ENCODE data around the gene RPGRIP1L. TPM values are rescaled to one million over a fixed set of nuclear protein-coding genes. Genes with fewer than 3 reads are reported as not detected.

The RPGRIP1L gene
- total RNA-seq, 1 experiment from 2014 or later, result 9.8 TPM

DNA sequence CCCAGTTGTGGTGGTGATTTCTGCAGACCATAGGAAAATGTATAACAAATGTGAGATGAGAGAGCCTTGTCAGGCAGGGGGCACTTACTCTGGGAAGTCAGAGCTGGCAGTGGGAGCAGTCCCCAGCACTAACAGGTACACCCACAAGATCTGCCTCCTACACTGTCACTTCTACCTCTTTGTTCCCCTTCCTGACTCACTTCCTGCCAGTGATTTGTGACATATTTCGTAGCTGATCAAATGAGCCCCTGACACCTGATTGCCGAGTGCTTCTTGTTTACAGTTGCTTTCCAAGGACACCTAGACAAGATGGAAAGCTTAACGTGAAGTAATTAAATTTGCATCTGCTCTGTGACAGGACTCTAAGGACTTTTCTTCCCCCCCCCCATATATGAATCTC, 40.8 kb upstream of the RPGRIP1L start:
- ATAC-seq (no peak; the same call in 1 of the 2 replicates), DNase-seq (ENCODE audit: low spot score) (no peak)
- POLR2A ChIA-PET, result interaction anchor here (0.8 kb wide), 1 partner anchor 9 kb away, joined by 3 read pairs; no protein-coding TSS in a partner anchor
- Mint-ChIP-seq H3K27me3 (ENCODE audit: low read depth) (no peaks in the 10 kb centered on the region), H3K27ac (peak overlapping the region; percentile 12; the same call in 1 of the 2 replicates), H3K9me3 (peaks cover 15% of the 10 kb centered on the region), H3K4me1 (peaks cover 27% of the 10 kb centered on the region), H3K36me3 (no peaks in the 10 kb centered on the region), H3K4me3 (no peak overlapping the region)
- TF ChIP-seq, protein P1, sequence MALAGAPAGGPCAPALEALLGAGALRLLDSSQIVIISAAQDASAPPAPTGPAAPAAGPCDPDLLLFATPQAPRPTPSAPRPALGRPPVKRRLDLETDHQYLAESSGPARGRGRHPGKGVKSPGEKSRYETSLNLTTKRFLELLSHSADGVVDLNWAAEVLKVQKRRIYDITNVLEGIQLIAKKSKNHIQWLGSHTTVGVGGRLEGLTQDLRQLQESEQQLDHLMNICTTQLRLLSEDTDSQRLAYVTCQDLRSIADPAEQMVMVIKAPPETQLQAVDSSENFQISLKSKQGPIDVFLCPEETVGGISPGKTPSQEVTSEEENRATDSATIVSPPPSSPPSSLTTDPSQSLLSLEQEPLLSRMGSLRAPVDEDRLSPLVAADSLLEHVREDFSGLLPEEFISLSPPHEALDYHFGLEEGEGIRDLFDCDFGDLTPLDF (CRISPR knock-in tag; IDR thresholded peaks at IDR 0.05), result no peak
- TF ChIP-seq ETV6 (CRISPR knock-in tag; IDR thresholded peaks at IDR 0.05) (no peak), ELF4 (CRISPR knock-in tag; IDR thresholded peaks at IDR 0.05; ENCODE audit: low read depth) (no peak), CREB1 (CRISPR knock-in tag; IDR thresholded peaks at IDR 0.05) (no peak), GABPB1 (CRISPR knock-in tag; IDR thresholded peaks at IDR 0.05) (peak; percentile 44; the same call in 1 of the 2 replicates), JUN (CRISPR knock-in tag; IDR thresholded peaks at IDR 0.05) (no peak)
- CTCF ChIA-PET, result interaction anchor here (0.6 to 4.9 kb wide), 9 partner anchors 9 to 795 kb away, joined by 3 to 53 read pairs (median 10); no protein-coding TSS in a partner anchor

DNA sequence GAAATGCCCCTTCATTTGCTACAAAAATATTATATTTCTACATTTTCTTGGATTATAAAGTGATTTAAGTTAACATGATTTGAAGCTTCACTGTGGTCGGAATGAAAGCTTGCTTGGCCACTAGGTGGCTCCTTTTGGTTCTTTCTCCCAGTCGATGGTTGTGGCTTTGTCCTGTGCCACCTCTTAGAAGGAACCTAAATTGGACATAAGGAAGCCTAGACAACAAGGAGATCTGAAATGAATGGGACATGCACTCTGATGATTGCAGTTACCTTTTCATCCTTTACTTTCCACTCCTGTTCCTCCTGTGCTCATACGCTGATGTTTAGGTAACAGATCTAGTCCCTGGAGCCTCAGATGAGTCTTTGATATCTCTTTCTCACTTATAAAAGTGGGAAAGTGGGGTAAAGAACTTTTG, 39.5 kb upstream of the RPGRIP1L start:
- TF ChIP-seq, protein P2, sequence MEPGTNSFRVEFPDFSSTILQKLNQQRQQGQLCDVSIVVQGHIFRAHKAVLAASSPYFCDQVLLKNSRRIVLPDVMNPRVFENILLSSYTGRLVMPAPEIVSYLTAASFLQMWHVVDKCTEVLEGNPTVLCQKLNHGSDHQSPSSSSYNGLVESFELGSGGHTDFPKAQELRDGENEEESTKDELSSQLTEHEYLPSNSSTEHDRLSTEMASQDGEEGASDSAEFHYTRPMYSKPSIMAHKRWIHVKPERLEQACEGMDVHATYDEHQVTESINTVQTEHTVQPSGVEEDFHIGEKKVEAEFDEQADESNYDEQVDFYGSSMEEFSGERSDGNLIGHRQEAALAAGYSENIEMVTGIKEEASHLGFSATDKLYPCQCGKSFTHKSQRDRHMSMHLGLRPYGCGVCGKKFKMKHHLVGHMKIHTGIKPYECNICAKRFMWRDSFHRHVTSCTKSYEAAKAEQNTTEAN (CRISPR knock-in tag; IDR thresholded peaks at IDR 0.05), result no peak
- TF ChIP-seq, protein P3, sequence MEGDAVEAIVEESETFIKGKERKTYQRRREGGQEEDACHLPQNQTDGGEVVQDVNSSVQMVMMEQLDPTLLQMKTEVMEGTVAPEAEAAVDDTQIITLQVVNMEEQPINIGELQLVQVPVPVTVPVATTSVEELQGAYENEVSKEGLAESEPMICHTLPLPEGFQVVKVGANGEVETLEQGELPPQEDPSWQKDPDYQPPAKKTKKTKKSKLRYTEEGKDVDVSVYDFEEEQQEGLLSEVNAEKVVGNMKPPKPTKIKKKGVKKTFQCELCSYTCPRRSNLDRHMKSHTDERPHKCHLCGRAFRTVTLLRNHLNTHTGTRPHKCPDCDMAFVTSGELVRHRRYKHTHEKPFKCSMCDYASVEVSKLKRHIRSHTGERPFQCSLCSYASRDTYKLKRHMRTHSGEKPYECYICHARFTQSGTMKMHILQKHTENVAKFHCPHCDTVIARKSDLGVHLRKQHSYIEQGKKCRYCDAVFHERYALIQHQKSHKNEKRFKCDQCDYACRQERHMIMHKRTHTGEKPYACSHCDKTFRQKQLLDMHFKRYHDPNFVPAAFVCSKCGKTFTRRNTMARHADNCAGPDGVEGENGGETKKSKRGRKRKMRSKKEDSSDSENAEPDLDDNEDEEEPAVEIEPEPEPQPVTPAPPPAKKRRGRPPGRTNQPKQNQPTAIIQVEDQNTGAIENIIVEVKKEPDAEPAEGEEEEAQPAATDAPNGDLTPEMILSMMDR (IDR thresholded peaks at IDR 0.05), result peak; percentile 49
- 0 out of 2 replicates have a peak, but pooled peaks have one; percentile 56 for TF ChIP-seq GTF2I (CRISPR knock-in tag; conservative IDR thresholded peaks at IDR 0.05)
- no peaks in the 10 kb centered on the region for H3K36me3 Mint-ChIP-seq
- H3K4me3 Mint-ChIP-seq, result no peak overlapping the region
- DNase-seq (ENCODE audit: low spot score), result peak; percentile 21
- ChIA-PET CTCF (interaction anchor here (0.7 to 4.9 kb wide), 20 partner anchors 8 to 589 kb away, joined by 3 to 53 read pairs (median 4); partner anchors contain the start of genes FTO and RPGRIP1L), POLR2A (no interaction called here)
- no peaks in the 10 kb centered on the region for H3K27me3 Mint-ChIP-seq (ENCODE audit: low read depth)
- peak; percentile 57; the same call in 1 of the 2 replicates for ATAC-seq
- H3K4me1 Mint-ChIP-seq, result peaks cover 27% of the 10 kb centered on the region
- H3K9me3 Mint-ChIP-seq, result peaks cover 15% of the 10 kb centered on the region
- H3K27ac Mint-ChIP-seq, result no peak overlapping the region

DNA sequence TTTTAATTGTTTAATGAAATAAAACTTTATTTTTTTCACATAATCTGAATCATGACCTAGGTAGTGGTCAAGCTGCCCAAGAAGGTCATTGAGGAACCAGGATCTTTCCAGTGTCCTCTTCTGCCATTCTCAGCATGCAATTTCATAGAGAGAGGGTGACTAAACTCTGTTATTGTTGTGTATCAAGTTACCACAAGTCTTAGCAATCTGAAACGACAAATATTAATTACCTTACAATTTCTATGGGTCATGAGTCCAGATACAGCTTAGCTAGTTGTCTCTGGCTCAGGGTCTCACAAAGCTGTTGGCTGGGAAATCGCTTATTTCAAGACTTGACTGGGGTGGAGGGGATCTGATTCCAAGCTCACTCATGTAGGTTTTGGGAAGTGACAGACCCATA, 37.9 kb upstream of the RPGRIP1L start:
- Mint-ChIP-seq H3K4me1 (peaks cover 27% of the 10 kb centered on the region), H3K9me3 (no peaks in the 10 kb centered on the region), H3K4me3 (no peak overlapping the region), H3K27me3 (ENCODE audit: low read depth) (no peaks in the 10 kb centered on the region), H3K36me3 (no peaks in the 10 kb centered on the region), H3K27ac (peak overlapping the region; percentile 42; the same call in 1 of the 2 replicates)
- no peak for TF ChIP-seq GABPB1 (CRISPR knock-in tag; IDR thresholded peaks at IDR 0.05)
- TF ChIP-seq, protein P4, sequence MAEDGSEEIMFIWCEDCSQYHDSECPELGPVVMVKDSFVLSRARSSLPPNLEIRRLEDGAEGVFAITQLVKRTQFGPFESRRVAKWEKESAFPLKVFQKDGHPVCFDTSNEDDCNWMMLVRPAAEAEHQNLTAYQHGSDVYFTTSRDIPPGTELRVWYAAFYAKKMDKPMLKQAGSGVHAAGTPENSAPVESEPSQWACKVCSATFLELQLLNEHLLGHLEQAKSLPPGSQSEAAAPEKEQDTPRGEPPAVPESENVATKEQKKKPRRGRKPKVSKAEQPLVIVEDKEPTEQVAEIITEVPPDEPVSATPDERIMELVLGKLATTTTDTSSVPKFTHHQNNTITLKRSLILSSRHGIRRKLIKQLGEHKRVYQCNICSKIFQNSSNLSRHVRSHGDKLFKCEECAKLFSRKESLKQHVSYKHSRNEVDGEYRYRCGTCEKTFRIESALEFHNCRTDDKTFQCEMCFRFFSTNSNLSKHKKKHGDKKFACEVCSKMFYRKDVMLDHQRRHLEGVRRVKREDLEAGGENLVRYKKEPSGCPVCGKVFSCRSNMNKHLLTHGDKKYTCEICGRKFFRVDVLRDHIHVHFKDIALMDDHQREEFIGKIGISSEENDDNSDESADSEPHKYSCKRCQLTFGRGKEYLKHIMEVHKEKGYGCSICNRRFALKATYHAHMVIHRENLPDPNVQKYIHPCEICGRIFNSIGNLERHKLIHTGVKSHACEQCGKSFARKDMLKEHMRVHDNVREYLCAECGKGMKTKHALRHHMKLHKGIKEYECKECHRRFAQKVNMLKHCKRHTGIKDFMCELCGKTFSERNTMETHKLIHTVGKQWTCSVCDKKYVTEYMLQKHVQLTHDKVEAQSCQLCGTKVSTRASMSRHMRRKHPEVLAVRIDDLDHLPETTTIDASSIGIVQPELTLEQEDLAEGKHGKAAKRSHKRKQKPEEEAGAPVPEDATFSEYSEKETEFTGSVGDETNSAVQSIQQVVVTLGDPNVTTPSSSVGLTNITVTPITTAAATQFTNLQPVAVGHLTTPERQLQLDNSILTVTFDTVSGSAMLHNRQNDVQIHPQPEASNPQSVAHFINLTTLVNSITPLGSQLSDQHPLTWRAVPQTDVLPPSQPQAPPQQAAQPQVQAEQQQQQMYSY (CRISPR knock-in tag; IDR thresholded peaks at IDR 0.05), result no peak
- no peak for TF ChIP-seq ZBTB21 (CRISPR knock-in tag; IDR thresholded peaks at IDR 0.05; ENCODE audit: borderline replicate concordance)
- no peak for TF ChIP-seq NFYB (CRISPR knock-in tag; conservative IDR thresholded peaks at IDR 0.05; ENCODE audit: low read depth)
- POLR2A ChIA-PET, result no interaction called here
- DNase-seq (ENCODE audit: low spot score) (no peak), ATAC-seq (no peak)
- CTCF ChIA-PET, result interaction anchor here (0.9 to 4.9 kb wide), 3 partner anchors 13 to 898 kb away, joined by 3 to 53 read pairs (median 3); partner anchors contain the start of gene FTO

Measured in WTC11 (cell line).